ENCODE results near the gene PTPRB.

- TF ChIP-seq SIN3A (IDR thresholded peaks at IDR 0.05; ENCODE audit: borderline replicate concordance, insufficient read depth, low read length) (no peak), FOXP2 (optimal IDR thresholded peaks at IDR 0.05; ENCODE audit: borderline replicate concordance, extremely low read depth, extremely low read length, insufficient read depth) (no peak)
Measured at GRCh38 chr12:70497508-70497907, 139.7 kb downstream of the PTPRB start.

All from PFSK-1 (cell line).